B cell (primary cell): Measurements from ENCODE around the gene BEX3. TPM values are rescaled to one million over a fixed set of nuclear protein-coding genes. Genes with fewer than 3 reads are reported as not detected.

ENCODE experiments used
- ATAC-seq: fragments of 200-7000 bp; cut with Tn5 transposase; one replicate; pipeline ENCODE4 v1.10.0; 2021; ENCODE audit warnings: low read depth, mild to moderate bottlenecking, moderate number of reproducible peaks, moderate library complexity
- CTCF ChIA-PET: fragments of 350-600 bp; sonication (Branson Sonifier 250); formaldehyde crosslinking; loops from one replicate; lab custom pipeline; 2021; ENCODE audit warnings: antibody characterized with exemption, inconsistent platforms; lab: Charles Lee
- POLR2A ChIA-PET: fragments of 350-600 bp; sonication (Branson Sonifier 250); formaldehyde crosslinking; loops from one replicate; lab custom pipeline; 2021; ENCODE audit warnings: antibody characterized with exemption; lab: Charles Lee
- DNase-seq: peaks from one replicate; pipeline ENCODE4 v3.0.0; 2013
- H2AFZ ChIP-seq: 2 replicates; pipeline ENCODE4 v1.6.1; 2012; ENCODE audit warnings: mild to moderate bottlenecking, low read depth, low read length; ENCODE audit not compliant: insufficient read depth, poor library complexity, severe bottlenecking
- H3K27ac ChIP-seq, 2 donors: 1 replicate in 1 of 2; 2 replicates in 1 of 2; pipeline ENCODE4 v1.5.1; 2012 to 2013; ENCODE audit warnings: low read length in 2 of 2, mild to moderate bottlenecking in 2 of 2, moderate library complexity in 1 of 2
- H3K27me3 ChIP-seq, 4 experiments: fragments of 200-600 bp in 1 of 4; sonication (generic) in 1 of 4; replicated peaks in 1 of 4; 1 replicate in 2 of 4; 2 replicates in 2 of 4; pipeline versions ENCODE4 v1.6.1 to v1.7.0; 2013 to 2016; ENCODE audit warnings: low read length in 3 of 4, mild to moderate bottlenecking in 2 of 4, mixed read lengths in 1 of 4, moderate library complexity in 1 of 4; ENCODE audit not compliant: insufficient read depth in 4 of 4, control insufficient read depth in 3 of 4; ENCODE audit errors: control extremely low read depth in 1 of 4
- H3K36me3 ChIP-seq, 2 experiments: replicated peaks in 1 of 2; 1 replicate in 1 of 2; 2 replicates in 1 of 2; pipeline versions ENCODE4 v1.6.1 to v1.7.1; 2013; ENCODE audit warnings: low read length in 1 of 2; ENCODE audit not compliant: insufficient read depth in 2 of 2, control insufficient read depth in 1 of 2; ENCODE audit errors: control extremely low read depth in 1 of 2, extremely low read depth in 1 of 2
- H3K4me1 ChIP-seq, 2 donors: fragments of 200-600 bp in 1 of 2; sonication (generic) in 1 of 2; 1 replicate in 1 of 2; 2 replicates in 1 of 2; pipeline versions ENCODE4 v1.5.1 to v1.6.1; 2013 to 2017; ENCODE audit warnings: low read length in 2 of 2; ENCODE audit not compliant: control insufficient read depth in 2 of 2, insufficient read depth in 2 of 2
- H3K4me2 ChIP-seq: replicated peaks from 2 replicates; pipeline ENCODE3; 2012; ENCODE audit warnings: mild to moderate bottlenecking, low read depth, low read length; ENCODE audit not compliant: poor library complexity, severe bottlenecking
- H3K4me3 ChIP-seq, 5 experiments: fragments of 200-600 bp in 1 of 5; sonication (generic) in 1 of 5; 1 replicate in 3 of 5; 2 replicates in 2 of 5; pipeline versions ENCODE4 v1.5.1 to v1.7.0; 2011 to 2016; ENCODE audit warnings: low read length in 4 of 5, mild to moderate bottlenecking in 4 of 5, low read depth in 2 of 5, control low read depth in 1 of 5, moderate library complexity in 1 of 5; ENCODE audit not compliant: insufficient read depth in 1 of 5; ENCODE audit errors: control extremely low read depth in 1 of 5, extremely low read depth in 1 of 5
- H3K79me2 ChIP-seq: fragments of 200-600 bp; sonication (generic); one replicate; pipeline ENCODE4 v1.6.0; 2016; ENCODE audit warnings: low read length; ENCODE audit not compliant: control insufficient read depth, insufficient read depth
- H3K9ac ChIP-seq: fragments of 200-600 bp; sonication (generic); 2 replicates; pipeline ENCODE4 v1.6.1; 2017; ENCODE audit warnings: mild to moderate bottlenecking, low read length, moderate library complexity
- H3K9me3 ChIP-seq, 3 donors: one replicate each; pipeline versions ENCODE4 v1.6.1 to v1.7.1; 2013; ENCODE audit warnings: low read length in 2 of 3; ENCODE audit not compliant: control insufficient read depth in 2 of 3, insufficient read depth in 1 of 3; ENCODE audit errors: control extremely low read depth in 1 of 3
- H4K20me1 ChIP-seq: 2 replicates; pipeline ENCODE4 v1.6.0; 2012; ENCODE audit warnings: mild to moderate bottlenecking, low read length; ENCODE audit not compliant: insufficient read depth, control insufficient read depth, poor library complexity, severe bottlenecking
- H3K27ac Mint-ChIP-seq: one replicate; pipeline ENCODE4 v1.8.0; 2021; ENCODE audit warnings: mixed read lengths
- H3K27me3 Mint-ChIP-seq: one replicate; pipeline ENCODE4 v1.8.0; 2021; ENCODE audit warnings: mixed read lengths
- H3K4me1 Mint-ChIP-seq: one replicate; pipeline ENCODE4 v1.8.0; 2021; ENCODE audit warnings: mixed read lengths
- H3K4me3 Mint-ChIP-seq: one replicate; pipeline ENCODE4 v1.8.0; 2021; ENCODE audit warnings: mixed read lengths
- H3K9me3 Mint-ChIP-seq: one replicate; pipeline ENCODE4 v1.8.0; 2022; ENCODE audit warnings: mixed read lengths; ENCODE audit not compliant: insufficient read depth
- EZH2 ChIP-seq: IDR thresholded peaks from 2 replicates; pipeline ENCODE4 v1.6.1; 2012; ENCODE audit warnings: borderline replicate concordance, low read depth, mild to moderate bottlenecking, moderate library complexity, low read length; ENCODE audit not compliant: insufficient read depth, poor library complexity, severe bottlenecking
- WGBS: methylation state at CpG from one replicate; pipeline ENCODE4 v1.1.5; 2013; ENCODE audit warnings: missing lambda C conversion rate; ENCODE audit not compliant: insufficient coverage; 5-methylcytosine and 5-hydroxymethylcytosine counted together
- intact Hi-C: fragments of 100-400 bp; cut with micrococcal nuclease; formaldehyde crosslinking; loops from one replicate; pipeline ENCODE4 v1.10.0; 2022
- polyA plus RNA-seq: library from polyadenylated mRNA; depleted of rRNA; stranded (reverse); fragments of >200 nt; gene quantifications from 2 replicates; pipeline ENCODE4 v1.2.3, GENCODE V29; 2012
- total RNA-seq, 2 donors: library from RNA; stranded (reverse); fragments of 120-200 nt in 1 of 2; gene quantifications; 1 replicate in 1 of 2; 2 replicates in 1 of 2; pipeline versions ENCODE4 v1.2.3 to v1.2.4, GENCODE V29; 2013 to 2022
- TF ChIP-seq, protein P1 (sequence below): fragments of 200-600 bp; IDR thresholded peaks from one replicate; pipeline ENCODE4 v1.8.0; 2022; ENCODE audit warnings: antibody characterized with exemption, mild to moderate bottlenecking

Gene BEX3
- total and polyA plus RNA-seq, 2 donors (not counting 1 experiment from before 2014, with no cell fraction given): 0.37 to 1.7 TPM

DNA sequence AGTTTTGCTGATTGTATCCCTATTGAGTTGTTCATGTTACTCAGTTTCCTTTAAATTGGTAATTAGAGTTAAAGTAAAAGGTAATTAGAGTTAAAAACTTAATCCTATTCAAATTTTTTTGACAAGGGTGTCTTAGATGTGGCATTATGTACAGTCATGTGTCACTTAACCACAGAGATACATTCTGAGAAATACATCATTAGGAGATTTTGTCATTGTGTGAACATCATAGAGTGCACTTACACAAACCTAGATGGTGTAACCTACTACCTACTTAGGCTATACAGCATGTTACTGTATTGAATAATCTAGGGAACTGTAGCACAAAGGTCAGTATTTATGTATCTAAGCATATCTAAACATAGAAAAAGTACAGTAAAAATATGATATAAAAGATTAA is 39.2 kb downstream of the BEX3 start:
- ChIA-PET POLR2A (no interaction called here), CTCF (no interaction called here)
- H3K9me3 ChIP-seq: no peaks in the 10 kb centered on the region
- TF ChIP-seq, protein P1, sequence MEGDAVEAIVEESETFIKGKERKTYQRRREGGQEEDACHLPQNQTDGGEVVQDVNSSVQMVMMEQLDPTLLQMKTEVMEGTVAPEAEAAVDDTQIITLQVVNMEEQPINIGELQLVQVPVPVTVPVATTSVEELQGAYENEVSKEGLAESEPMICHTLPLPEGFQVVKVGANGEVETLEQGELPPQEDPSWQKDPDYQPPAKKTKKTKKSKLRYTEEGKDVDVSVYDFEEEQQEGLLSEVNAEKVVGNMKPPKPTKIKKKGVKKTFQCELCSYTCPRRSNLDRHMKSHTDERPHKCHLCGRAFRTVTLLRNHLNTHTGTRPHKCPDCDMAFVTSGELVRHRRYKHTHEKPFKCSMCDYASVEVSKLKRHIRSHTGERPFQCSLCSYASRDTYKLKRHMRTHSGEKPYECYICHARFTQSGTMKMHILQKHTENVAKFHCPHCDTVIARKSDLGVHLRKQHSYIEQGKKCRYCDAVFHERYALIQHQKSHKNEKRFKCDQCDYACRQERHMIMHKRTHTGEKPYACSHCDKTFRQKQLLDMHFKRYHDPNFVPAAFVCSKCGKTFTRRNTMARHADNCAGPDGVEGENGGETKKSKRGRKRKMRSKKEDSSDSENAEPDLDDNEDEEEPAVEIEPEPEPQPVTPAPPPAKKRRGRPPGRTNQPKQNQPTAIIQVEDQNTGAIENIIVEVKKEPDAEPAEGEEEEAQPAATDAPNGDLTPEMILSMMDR: no peak
- TF ChIP-seq EZH2: no peak
- no peak overlapping the region for H2AFZ ChIP-seq
- no peak overlapping the region for H3K4me3 ChIP-seq
- H3K36me3 ChIP-seq: no peaks in the 10 kb centered on the region
- no peaks in the 10 kb centered on the region for H3K27me3 ChIP-seq
- intact Hi-C loops: no loop called here
- H3K4me1 Mint-ChIP-seq: no peaks in the 10 kb centered on the region
- no peaks in the 10 kb centered on the region for H3K27me3 Mint-ChIP-seq
- no peak overlapping the region for H3K9ac ChIP-seq
- H3K79me2 ChIP-seq: no peaks in the 10 kb centered on the region
- DNase-seq: no peak
- H3K27ac ChIP-seq: no peak overlapping the region
- H3K4me3 Mint-ChIP-seq: no peak overlapping the region
- H4K20me1 ChIP-seq: no peaks in the 10 kb centered on the region
- H3K27ac Mint-ChIP-seq: no peak overlapping the region
- ATAC-seq: no peak
- no peak overlapping the region for H3K4me2 ChIP-seq
- H3K9me3 Mint-ChIP-seq: no peaks in the 10 kb centered on the region
- no peaks in the 10 kb centered on the region for H3K4me1 ChIP-seq

DNA sequence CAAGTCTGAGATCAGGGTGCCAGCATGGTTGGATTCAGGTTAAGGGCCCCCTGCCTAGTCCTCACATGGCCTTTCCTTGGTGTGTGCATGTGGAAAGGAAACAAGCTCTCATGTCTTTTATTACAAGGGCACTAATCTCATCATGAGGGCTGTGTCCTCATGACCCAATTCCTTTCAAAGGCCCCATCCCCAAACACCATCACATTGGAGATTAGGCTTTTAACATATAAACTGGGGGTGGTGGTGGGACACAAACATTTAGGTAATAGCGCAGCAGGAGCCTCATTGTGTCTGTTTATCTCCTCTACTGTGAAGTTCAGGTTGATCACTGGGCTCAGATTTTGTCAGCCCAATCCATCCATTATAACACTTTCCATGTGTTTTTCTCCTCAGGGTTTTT is 41.0 kb downstream of the BEX3 start:
- Histone ChIP-seq H3K4me3 (no peak overlapping the region), H3K9ac (no peak overlapping the region), H3K4me1 (no peaks in the 10 kb centered on the region), H3K27me3 (no peaks in the 10 kb centered on the region), H3K4me2 (no peak overlapping the region), H2AFZ (no peak overlapping the region), H3K36me3 (no peaks in the 10 kb centered on the region), H3K9me3 (no peaks in the 10 kb centered on the region), H3K79me2 (no peaks in the 10 kb centered on the region), H3K27ac (no peak overlapping the region), H4K20me1 (no peaks in the 10 kb centered on the region)
- Mint-ChIP-seq H3K9me3 (no peaks in the 10 kb centered on the region), H3K4me1 (no peaks in the 10 kb centered on the region), H3K27me3 (no peaks in the 10 kb centered on the region), H3K27ac (no peak overlapping the region), H3K4me3 (no peak overlapping the region)
- ATAC-seq: no peak
- WGBS: no CpG with 5 or more reads among the region's 1 CpG
- CTCF ChIA-PET: interaction anchor here (0.8 kb wide), 1 partner anchor 48 kb away, joined by 3 read pairs; no protein-coding TSS in a partner anchor
- DNase-seq: no peak
- POLR2A ChIA-PET: no interaction called here
- intact Hi-C loops: no loop called here
- TF ChIP-seq, protein P1: no peak
- no peak for TF ChIP-seq EZH2
